Activated B cell treated with CpG ODN at 0.5 μM for 24 hours (primary cell): ENCODE results near the gene TNNT1. TPM values are rescaled to one million over a fixed set of nuclear protein-coding genes. Genes with fewer than 3 reads are reported as not detected.
"Not testable (repeated sequence)": the region's sequence is repeated elsewhere in the genome, so short reads cannot be mapped to it uniquely, and the experiment has no call there.

Experiments used
- ATAC-seq: fragments of 200-7000 bp; cut with Tn5 transposase; one replicate; pipeline ENCODE4 v1.10.0; 2021; ENCODE audit warnings: low read depth, mild to moderate bottlenecking, moderate library complexity
- CTCF ChIA-PET: fragments of 350-600 bp; sonication (Branson Sonifier 250); formaldehyde crosslinking; loops from one replicate; lab custom pipeline; 2021; ENCODE audit warnings: antibody characterized with exemption; lab: Charles Lee
- POLR2A ChIA-PET: fragments of 350-600 bp; sonication (Branson Sonifier 250); formaldehyde crosslinking; loops from one replicate; lab custom pipeline; 2021; ENCODE audit warnings: antibody characterized with exemption; lab: Charles Lee
- DNase-seq: peaks from one replicate; pipeline ENCODE4 v3.0.0; 2022
- H3K27ac Mint-ChIP-seq: one replicate; pipeline ENCODE4 v1.8.0; 2020; ENCODE audit warnings: mixed read lengths
- H3K27me3 Mint-ChIP-seq: one replicate; pipeline ENCODE4 v1.8.0; 2021; ENCODE audit warnings: mixed read lengths
- H3K36me3 Mint-ChIP-seq: one replicate; pipeline ENCODE4 v1.8.0; 2021; ENCODE audit warnings: low read depth, mixed read lengths
- H3K4me1 Mint-ChIP-seq: one replicate; pipeline ENCODE4 v1.8.0; 2021; ENCODE audit warnings: mixed read lengths
- H3K4me3 Mint-ChIP-seq: one replicate; pipeline ENCODE4 v1.8.0; 2020; ENCODE audit warnings: mild to moderate bottlenecking, mixed read lengths
- H3K9me3 Mint-ChIP-seq: one replicate; pipeline ENCODE4 v1.8.0; 2020; ENCODE audit warnings: mixed read lengths
- intact Hi-C: fragments of 100-400 bp; cut with micrococcal nuclease; formaldehyde crosslinking; loops from one replicate; pipeline ENCODE4 v1.15.1; 2024
- total RNA-seq: library from RNA; stranded (reverse); gene quantifications from 2 replicates; pipeline ENCODE4 v1.2.3, GENCODE V29; 2022
- TF ChIP-seq, protein P1 (sequence below): fragments of 200-600 bp; IDR thresholded peaks from one replicate; pipeline ENCODE4 v1.8.0; 2022; ENCODE audit warnings: antibody characterized with exemption, mild to moderate bottlenecking

The TNNT1 gene
- total RNA-seq, 1 donor from 2014 or later: not detected

DNA sequence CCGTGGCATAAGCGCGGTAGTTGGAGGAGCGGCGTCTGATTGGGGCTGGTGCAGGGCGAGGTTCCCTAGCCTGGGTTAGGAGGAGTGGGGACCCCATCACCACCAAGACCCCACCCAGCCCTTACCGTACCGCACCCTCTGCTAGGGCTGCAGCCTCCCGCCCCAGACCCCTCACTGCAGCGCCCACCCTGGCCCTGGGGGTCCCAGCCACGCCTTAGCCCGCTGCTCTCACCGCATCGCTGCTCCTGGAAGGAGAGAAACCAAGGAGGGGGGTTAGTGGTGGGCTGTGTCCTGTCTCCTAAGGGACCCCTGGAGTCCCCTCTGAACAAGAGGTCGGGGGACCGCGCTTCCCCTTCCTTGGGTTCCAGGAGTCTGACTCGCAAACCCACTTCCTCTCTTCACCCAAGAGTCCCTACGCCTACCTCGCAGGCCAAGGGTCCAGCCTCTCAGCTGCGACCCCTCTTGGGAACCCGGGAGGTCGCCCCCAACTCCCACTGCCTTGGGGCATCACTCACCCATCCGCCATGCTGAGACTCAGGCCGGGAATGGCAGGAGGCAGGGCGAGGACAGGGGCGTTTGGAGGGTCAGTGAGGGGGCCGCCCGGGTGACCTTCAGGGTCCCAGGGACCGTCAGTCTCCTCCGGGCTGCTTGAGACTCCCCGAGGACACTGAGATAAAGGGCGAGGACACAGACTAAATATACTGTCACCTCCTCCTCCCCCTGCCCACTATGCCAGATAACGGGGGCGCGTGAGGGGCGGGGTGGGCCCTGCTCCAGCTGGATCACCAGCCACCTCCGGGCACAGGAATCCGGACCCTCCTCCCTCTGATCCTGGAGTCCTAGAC lies 8.3 kb upstream of the TNNT1 start, which contains the start of gene TNNI3:
TNNI3 (minus strand) TSS at position 669 of the 845 bp plus-strand sequence; CDS start at position 526, 143 bp downstream.
- CTCF ChIA-PET: no interaction called here
- Mint-ChIP-seq H3K4me1 (peaks cover 13% of the 10 kb centered on the region), H3K27ac (peak within 1 kb of the TSS; percentile 53), H3K36me3 (no peaks in the 10 kb centered on the region), H3K4me3 (peak within 1 kb of the TSS; percentile 20), H3K27me3 (peaks cover 42% of the 10 kb centered on the region), H3K9me3 (no peaks in the 10 kb centered on the region)
- TF ChIP-seq, protein P1, sequence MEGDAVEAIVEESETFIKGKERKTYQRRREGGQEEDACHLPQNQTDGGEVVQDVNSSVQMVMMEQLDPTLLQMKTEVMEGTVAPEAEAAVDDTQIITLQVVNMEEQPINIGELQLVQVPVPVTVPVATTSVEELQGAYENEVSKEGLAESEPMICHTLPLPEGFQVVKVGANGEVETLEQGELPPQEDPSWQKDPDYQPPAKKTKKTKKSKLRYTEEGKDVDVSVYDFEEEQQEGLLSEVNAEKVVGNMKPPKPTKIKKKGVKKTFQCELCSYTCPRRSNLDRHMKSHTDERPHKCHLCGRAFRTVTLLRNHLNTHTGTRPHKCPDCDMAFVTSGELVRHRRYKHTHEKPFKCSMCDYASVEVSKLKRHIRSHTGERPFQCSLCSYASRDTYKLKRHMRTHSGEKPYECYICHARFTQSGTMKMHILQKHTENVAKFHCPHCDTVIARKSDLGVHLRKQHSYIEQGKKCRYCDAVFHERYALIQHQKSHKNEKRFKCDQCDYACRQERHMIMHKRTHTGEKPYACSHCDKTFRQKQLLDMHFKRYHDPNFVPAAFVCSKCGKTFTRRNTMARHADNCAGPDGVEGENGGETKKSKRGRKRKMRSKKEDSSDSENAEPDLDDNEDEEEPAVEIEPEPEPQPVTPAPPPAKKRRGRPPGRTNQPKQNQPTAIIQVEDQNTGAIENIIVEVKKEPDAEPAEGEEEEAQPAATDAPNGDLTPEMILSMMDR: no peak
- DNase-seq (no peak), ATAC-seq (no peak)
- POLR2A ChIA-PET: interaction anchor here (0.7 kb wide), 1 partner anchor 96 kb away, joined by 3 read pairs; no protein-coding TSS in a partner anchor
- intact Hi-C loops: no loop called here

DNA sequence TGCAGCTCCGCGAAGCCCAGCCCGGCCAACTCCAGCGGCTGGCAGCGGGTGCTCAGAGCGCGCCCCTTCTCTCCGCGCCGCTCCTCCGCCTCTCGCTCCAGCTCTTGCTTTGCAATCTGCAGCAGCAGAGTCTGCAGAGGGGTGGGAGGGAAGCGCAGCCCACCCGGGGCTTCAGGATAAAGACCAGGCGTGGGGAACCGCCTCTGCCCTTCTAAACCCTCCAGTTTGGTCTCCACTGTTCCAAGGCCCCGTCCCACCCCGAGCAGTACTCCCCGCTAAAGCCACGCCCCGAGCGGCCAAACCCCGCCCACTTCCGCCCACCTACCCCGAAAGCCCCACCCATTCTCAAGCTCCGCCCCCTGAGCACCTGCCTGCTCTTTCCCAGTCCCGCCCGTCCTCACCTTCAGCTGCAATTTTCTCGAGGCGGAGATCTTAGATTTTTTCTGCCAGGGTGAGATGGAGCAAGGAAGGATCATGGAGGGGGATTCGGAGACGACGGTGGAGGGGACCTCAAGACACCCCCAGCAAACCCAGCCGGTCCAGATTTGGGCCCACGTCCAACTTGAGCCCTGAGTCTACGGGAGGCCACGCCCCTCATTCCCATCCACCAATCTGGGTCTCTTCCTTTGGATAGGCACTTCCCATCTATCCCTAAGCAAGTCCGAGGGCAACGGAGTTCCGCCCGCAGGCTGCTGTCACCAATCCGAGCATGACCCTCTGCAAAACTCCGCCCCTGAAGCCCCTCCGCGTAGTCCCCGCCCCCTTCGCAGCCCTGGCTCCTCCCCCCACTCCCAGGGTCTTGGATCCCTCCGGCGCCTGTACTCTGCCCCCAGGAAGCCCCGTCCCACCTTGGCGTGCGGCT lies 7.4 kb upstream of the TNNT1 start:
- ChIA-PET POLR2A (no interaction called here), CTCF (no interaction called here)
- Mint-ChIP-seq H3K4me1 (peaks cover 15% of the 10 kb centered on the region), H3K9me3 (peaks cover 3% of the 10 kb centered on the region), H3K36me3 (no peaks in the 10 kb centered on the region), H3K27me3 (peaks cover 41% of the 10 kb centered on the region), H3K4me3 (peak overlapping the region; percentile 20), H3K27ac (no peak overlapping the region)
- ATAC-seq (no peak), DNase-seq (no peak)
- TF ChIP-seq, protein P1: no peak
- intact Hi-C loops: no loop called here

DNA sequence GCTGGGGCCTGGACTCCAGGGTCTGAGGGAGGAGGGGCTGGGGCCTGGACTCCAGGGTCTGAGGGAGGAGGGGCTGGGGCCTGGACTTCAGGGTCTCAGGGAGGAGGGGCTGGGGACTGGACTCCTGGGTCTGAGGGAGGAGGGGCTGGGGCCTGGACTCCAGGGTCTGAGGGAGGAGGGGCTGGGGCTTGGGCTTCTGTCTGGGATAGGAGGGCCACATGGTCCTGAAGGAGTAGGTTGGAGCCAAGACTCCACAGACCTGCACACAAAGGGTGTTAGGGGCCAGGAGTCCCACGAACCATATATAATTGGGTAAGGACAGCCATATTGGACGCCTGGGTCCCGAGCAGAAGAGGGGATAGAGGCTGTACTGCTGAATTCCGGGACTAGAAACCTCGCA lies 6.8 kb upstream of the TNNT1 start:
- H3K9me3 Mint-ChIP-seq, CTCF ChIA-PET, DNase-seq, intact Hi-C loops, H3K27ac Mint-ChIP-seq, H3K36me3 Mint-ChIP-seq, POLR2A ChIA-PET, H3K4me3 Mint-ChIP-seq, ATAC-seq: not testable (repeated sequence)
- Mint-ChIP-seq H3K27me3 (peaks cover 41% of the 10 kb centered on the region), H3K4me1 (peaks cover 15% of the 10 kb centered on the region)

DNA sequence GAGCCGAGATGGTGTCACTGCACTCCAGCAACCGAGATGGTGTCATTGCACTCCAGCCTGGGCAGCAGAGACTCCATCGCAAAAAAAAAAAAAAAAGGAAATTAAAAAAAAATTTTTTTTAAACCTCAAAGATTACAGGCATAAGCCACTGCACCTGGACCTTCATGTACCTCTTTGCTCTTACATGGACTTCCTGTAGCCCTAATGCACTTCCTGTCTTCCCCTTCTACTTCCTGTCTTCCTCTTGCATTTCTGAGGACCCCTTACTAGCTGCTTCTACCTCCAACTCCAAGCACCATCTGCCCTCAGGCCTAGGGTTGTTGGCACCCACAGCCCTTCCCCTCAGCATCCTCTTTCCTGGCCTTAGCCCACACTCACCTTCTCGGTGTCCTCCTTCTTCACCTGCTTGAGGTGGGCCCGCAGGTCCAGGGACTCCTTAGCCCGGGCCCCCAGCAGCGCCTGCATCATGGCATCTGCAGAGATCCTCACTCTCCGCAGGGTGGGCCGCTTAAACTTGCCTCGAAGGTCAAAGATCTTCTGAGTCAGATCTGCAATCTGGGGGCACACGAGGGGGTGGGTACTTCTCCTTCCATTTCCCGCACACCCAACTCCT lies 4.8 kb upstream of the TNNT1 start:
- no peak for DNase-seq
- H3K36me3 Mint-ChIP-seq: no peaks in the 10 kb centered on the region
- CTCF ChIA-PET: no interaction called here
- intact Hi-C loops: no loop called here
- no peak for ATAC-seq
- TF ChIP-seq, protein P1: no peak
- peaks cover 13% of the 10 kb centered on the region for H3K4me1 Mint-ChIP-seq
- peaks cover 4% of the 10 kb centered on the region for H3K9me3 Mint-ChIP-seq
- H3K27me3 Mint-ChIP-seq: peaks cover 35% of the 10 kb centered on the region
- POLR2A ChIA-PET: interaction anchor here (0.6 kb wide), 1 partner anchor 126 kb away, joined by 8 read pairs; no protein-coding TSS in a partner anchor
- H3K27ac Mint-ChIP-seq: no peak overlapping the region
- no peak overlapping the region for H3K4me3 Mint-ChIP-seq

DNA sequence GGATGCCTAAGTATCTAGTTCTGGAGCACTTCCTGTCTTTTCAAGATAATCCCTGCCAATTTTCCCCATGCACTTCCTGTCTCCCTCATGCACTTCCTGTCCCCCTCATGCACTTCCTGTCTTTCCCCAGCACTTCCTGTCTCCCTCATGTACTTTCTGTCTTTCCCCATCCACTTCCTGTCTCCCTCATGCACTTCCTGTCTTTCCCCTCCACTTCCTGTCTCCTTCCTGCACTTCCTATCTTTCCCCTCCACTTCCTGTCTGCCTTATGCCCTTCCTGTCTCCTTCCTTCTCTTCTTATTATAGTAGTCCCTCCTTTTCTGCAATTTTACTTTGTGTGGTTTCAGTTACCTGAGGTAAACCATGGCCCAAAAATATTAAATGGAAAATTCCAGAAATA lies 3.0 kb upstream of the TNNT1 start:
- H3K4me3 Mint-ChIP-seq: no peak overlapping the region
- no peak overlapping the region for H3K27ac Mint-ChIP-seq
- TF ChIP-seq, protein P1: no peak
- H3K36me3 Mint-ChIP-seq: no peaks in the 10 kb centered on the region
- no peak for DNase-seq
- H3K9me3 Mint-ChIP-seq: peaks cover 4% of the 10 kb centered on the region
- POLR2A ChIA-PET: no interaction called here
- H3K27me3 Mint-ChIP-seq: peaks cover 32% of the 10 kb centered on the region
- intact Hi-C loops: no loop called here
- no peak for ATAC-seq
- peaks cover 13% of the 10 kb centered on the region for H3K4me1 Mint-ChIP-seq
- CTCF ChIA-PET: no interaction called here
